GM12891 (cell line): ENCODE results near the gene SYNM.

Source experiments
- DNase-seq: peaks from one replicate; pipeline ENCODE4 v3.0.0; 2011; ENCODE audit warnings: low spot score; ENCODE audit not compliant: insufficient read length
- FAIRE-seq: peaks from 2 replicates; lab custom pipeline; 2011; peaks lifted over from hg19 to GRCh38; lab: Jason Lieb, UNC
- PAX5 ChIP-seq: IDR thresholded peaks from 2 replicates; pipeline ENCODE4 v1.6.1; 2011; ENCODE audit warnings: low read length, moderate library complexity, mild to moderate bottlenecking; ENCODE audit not compliant: insufficient read depth, severe bottlenecking
- POLR2A ChIP-seq: IDR thresholded peaks from 2 replicates; pipeline ENCODE4 v1.6.1; 2011; ENCODE audit warnings: low read depth, low read length, control low read depth
- POLR2AphosphoS5 ChIP-seq: IDR thresholded peaks from 2 replicates; pipeline ENCODE4 v1.6.1; 2011; ENCODE audit warnings: low read depth, low read length, control low read depth
- POU2F2 ChIP-seq: IDR thresholded peaks from 2 replicates; pipeline ENCODE4 v1.6.1; 2011; ENCODE audit warnings: low read depth, mild to moderate bottlenecking, control low read depth, low read length, moderate library complexity
- SPI1 ChIP-seq: IDR thresholded peaks from 2 replicates; pipeline ENCODE4 v1.6.1; 2011; ENCODE audit warnings: low read depth, low read length, control low read depth
- TAF1 ChIP-seq: IDR thresholded peaks from 2 replicates; pipeline ENCODE4 v1.6.1; 2011; ENCODE audit warnings: low read depth, low read length, control low read depth

SYNM gene

DNA sequence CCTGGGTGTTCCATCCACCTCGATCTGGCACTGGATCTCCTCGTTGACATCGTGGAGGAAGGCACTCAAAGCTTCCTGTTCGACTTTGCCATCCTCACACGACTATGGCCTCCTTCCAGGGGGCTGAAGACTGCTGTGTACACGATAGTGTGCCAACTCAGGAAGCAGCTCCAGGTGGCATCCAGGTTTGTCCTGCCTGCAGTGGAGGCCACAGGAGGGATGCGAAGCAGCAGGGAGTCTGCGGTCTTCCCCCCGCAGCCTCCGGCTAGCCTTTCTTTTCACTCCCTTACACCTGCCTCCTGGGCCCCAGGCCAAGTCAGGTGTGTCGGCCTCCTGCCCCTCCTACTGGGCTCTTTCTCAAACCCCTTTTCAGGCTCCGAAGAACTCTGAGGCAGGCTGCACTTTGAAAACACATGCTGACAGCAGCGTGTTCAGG lies 32.2 kb downstream of the SYNM start:
- TF ChIP-seq POU2F2 (no peak), POLR2AphosphoS5 (no peak), TAF1 (no peak), POLR2A (no peak), PAX5 (no peak), SPI1 (no peak)
- DNase-seq (no peak), FAIRE-seq (no peak)

DNA sequence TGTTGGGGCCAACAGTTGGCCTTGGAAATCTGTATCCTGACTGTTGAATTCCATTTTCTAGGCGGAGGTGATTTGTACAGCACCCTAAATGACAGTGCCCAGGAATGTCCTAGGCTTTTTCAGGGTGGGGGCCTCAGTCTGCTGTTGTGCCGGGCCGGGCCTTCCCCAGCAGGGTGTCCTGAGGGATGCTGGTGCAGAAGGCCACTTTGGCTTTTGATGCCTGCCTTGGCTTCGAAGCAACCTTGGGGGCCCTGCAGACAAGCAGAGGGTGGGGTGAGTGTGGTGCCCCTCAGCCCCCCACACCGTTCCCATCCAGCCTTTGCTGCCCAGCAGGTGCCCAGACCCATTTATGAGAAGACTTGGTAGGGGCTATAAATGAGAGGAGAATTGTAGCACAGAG lies 33.0 kb downstream of the SYNM start:
- DNase-seq (no peak), FAIRE-seq (no peak)
- TF ChIP-seq PAX5 (no peak), POLR2AphosphoS5 (no peak), POU2F2 (no peak), POLR2A (no peak), TAF1 (no peak), SPI1 (no peak)

DNA sequence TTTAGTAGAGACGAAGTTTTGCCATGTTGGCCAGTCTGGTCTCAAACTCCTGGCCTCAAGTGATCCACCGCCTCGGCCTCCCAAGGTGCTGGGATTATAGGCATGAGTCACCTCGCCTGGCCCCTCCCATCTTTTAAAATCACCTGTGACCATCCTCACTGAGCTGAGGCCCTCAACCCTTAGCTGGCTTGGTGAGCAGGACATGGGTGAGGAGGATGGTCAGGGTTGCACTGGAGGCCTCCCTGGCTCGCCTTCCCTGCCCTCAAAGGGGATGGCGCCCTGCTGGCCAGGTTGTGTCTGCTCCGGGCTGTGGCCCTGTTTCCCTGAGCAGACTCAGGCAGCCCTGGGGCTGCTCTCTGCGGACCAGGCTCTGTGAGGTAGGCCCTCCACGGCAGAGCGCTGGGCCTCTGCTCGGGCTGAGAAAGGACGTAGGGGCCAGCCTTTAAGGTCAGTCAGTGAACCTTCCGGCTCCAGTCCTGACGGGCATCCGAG lies 33.7 kb downstream of the SYNM start:
- TF ChIP-seq SPI1, result no peak
- no peak for TF ChIP-seq TAF1
- TF ChIP-seq POLR2AphosphoS5, result no peak
- no peak for TF ChIP-seq POLR2A
- no peak for TF ChIP-seq POU2F2
- TF ChIP-seq PAX5, result no peak
- DNase-seq (no peak), FAIRE-seq (no peak)

DNA sequence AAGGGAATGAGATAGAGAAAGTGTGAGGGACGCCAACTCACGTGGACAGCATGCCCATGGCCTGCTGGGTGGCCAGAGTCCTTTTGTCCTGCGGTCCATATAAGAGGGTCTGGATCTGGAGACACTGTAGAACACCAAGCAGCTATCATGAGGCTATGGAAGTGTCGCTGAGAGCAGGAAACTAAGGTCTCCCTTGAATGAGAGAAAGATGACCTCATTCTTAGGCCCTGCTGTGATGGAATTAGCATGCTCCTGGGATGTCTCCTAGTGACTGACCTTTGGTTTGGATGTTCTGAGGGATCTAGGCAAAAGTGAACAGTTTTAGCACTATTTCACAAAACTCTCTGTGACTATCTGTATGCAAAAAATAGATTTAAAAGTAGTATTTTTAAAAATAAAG lies 34.4 kb downstream of the SYNM start:
- FAIRE-seq, result no peak
- DNase-seq, result no peak
- no peak for TF ChIP-seq POU2F2
- TF ChIP-seq POLR2A, result no peak
- TF ChIP-seq TAF1, result no peak
- TF ChIP-seq SPI1, result no peak
- no peak for TF ChIP-seq POLR2AphosphoS5

DNA sequence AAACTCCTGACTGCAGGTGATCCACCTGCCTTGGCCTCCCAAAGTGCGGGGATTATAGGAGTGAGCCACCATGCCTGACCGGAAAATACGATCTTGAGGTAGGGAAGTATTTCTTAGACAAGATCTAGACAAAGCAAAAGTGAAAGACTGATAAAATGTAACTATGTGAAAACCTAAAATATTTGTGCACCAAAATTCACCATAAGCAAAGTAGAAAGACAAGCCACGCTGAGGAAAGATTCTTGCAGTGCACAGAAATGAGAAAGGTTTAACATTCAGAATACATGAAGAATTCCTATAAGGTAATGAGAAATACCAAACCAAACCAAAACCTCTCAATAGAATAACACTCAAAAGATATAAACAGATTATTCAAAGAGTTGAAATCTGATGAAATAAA lies 35.7 kb downstream of the SYNM start:
- no peak for TF ChIP-seq POLR2AphosphoS5
- TF ChIP-seq SPI1, result no peak
- TF ChIP-seq POU2F2, result no peak
- TF ChIP-seq POLR2A, result no peak
- TF ChIP-seq PAX5, result no peak
- no peak for TF ChIP-seq TAF1
- DNase-seq (no peak), FAIRE-seq (no peak)

DNA sequence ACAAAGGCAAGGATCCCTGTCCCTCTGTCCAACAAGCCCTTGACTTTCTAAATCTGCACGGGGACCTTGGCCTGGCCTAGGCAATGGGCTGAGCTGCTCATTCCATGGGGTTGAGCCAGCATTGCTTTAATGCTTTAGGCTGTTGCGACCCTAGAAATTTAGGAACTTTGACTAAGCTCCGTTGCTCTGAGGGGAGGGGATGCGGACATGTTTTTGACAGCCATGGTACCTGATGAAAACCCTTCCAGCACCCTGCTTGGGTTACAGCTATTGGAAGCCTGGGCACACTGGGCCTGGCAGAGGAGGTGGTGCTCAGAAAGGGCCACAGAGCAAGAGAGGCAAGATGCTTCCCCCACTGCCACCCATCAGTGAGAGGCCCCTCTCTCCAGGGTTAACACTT lies 37.1 kb downstream of the SYNM start:
- TF ChIP-seq POLR2AphosphoS5 (no peak), POLR2A (no peak), POU2F2 (no peak), PAX5 (no peak), TAF1 (no peak), SPI1 (no peak)
- FAIRE-seq, result no peak
- no peak for DNase-seq

DNA sequence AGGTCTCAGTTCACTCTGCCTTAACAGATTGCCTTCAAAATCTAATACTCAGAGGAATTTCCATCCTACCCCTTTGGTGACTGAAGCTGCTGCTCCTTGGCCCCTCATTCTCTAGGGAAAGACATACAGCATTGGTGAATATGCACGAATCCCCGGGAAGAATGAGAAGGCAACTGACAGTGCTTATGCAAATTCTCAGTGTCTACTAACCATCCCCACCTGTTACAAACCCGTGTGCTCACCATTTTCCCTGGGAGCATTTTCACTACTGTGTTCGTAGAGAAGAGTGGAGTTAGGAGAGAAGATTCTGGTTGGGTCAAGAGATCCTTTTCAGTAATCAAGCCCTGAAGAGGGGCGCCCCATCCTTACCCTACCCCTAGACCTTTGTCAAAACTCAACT lies 37.7 kb downstream of the SYNM start:
- no peak for DNase-seq
- TF ChIP-seq TAF1, result no peak
- TF ChIP-seq SPI1, result no peak
- no peak for TF ChIP-seq POLR2A
- TF ChIP-seq PAX5, result no peak
- no peak for TF ChIP-seq POU2F2
- TF ChIP-seq POLR2AphosphoS5, result no peak
- FAIRE-seq, result no peak

DNA sequence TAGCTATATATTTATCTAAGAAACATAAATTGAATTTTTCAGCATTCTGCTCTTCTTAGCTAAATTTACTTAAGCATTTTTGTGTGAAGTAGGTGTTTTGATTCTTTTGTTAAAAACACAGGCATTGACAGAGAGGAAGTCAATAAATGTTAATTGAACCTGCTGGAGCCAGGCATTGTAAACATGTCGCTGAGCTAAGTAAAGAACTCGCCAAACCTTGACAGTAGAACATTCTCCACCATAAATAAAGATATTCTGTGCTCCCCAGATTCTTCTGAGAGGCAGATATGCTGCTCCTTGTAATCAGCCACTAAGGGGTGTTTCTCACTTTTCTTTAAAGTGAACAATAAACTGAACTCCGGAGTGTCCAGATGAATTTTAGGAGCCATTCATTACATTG lies 38.4 kb downstream of the SYNM start:
- FAIRE-seq, result no peak
- DNase-seq, result no peak
- no peak for TF ChIP-seq TAF1
- no peak for TF ChIP-seq POLR2A

DNA sequence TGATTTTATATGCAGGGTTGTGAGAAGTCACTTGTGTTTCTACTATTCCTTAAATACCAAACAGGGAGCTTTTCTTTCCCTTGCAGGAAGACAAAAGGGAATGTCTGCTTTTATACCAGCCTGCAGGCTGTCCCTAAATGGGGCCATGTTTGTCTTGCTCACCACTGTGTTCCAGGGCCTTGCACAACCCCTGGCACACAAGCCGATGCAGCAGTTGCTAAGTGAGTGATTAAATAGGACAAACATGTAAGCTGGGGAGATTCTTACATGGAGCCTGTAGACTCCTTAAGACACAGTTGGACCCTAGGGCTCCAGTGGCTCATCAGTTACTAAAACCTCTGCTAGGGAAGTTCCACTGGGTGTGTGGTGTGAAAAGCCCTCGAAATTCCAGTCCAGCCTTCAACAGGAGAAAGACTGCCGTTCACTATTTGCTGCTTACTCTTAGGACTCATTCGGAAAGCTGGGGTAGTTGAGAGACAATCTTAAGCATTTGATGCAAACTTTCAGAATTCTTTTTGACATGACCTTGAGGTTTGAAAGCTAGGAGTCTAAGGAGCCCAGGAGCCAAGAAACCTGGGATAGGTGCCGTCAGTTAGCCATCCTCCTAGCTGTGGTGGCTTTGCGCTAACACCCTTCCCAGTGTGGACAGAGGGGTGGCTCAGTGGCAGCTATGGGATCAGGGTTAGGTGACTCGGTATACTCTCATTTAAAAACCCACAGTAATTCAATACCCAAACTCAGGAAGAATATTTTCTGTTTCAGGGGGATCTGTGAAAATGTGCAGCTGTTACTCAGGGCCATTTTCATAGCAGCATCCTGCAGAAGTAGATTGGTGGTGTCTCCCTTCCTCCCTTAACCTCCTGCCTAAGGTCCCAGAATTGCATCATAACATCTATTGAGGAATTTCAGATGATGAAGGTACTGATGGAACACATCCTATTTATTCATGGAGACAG lies 39.1 kb downstream of the SYNM start:
- TF ChIP-seq PAX5 (no peak), SPI1 (no peak), POLR2A (no peak), TAF1 (no peak), POLR2AphosphoS5 (no peak)
- DNase-seq (no peak), FAIRE-seq (no peak)
